ENCODE data around the gene RPP30.
"Not testable (repeated sequence)": the region's sequence is repeated elsewhere in the genome, so short reads cannot be mapped to it uniquely, and the experiment has no call there.

The RPP30 gene

GRCh38 chr10:90872648-90873020 lies 860 bp downstream of the RPP30 start:
- DNase-seq (ENCODE audit: low read depth) = no peak

- DNase-seq (ENCODE audit: low read depth) = no peak
Measured at GRCh38 chr10:90879062-90879461, 7.3 kb downstream of the RPP30 start.

GRCh38 chr10:90880059-90880719 lies 8.4 kb downstream of the RPP30 start:
- DNase-seq (ENCODE audit: low read depth) = not testable (repeated sequence)

- no peak for DNase-seq (ENCODE audit: low read depth)
Measured at GRCh38 chr10:90884431-90884830, 12.7 kb downstream of the RPP30 start.

GRCh38 chr10:90885176-90885575 lies 13.4 kb downstream of the RPP30 start:
- DNase-seq (ENCODE audit: low read depth) = no peak

GRCh38 chr10:90887555-90887954 lies 15.8 kb downstream of the RPP30 start:
- DNase-seq (ENCODE audit: low read depth) = no peak

GRCh38 chr10:90888387-90888786 lies 16.6 kb downstream of the RPP30 start:
- no peak for DNase-seq (ENCODE audit: low read depth)

GRCh38 chr10:90889636-90890035 lies 17.9 kb downstream of the RPP30 start:
- no peak for DNase-seq (ENCODE audit: low read depth)

- no peak for DNase-seq (ENCODE audit: low read depth)
Measured at GRCh38 chr10:90890347-90890746, 18.6 kb downstream of the RPP30 start.

GRCh38 chr10:90893190-90893589 lies 21.4 kb downstream of the RPP30 start:
- no peak for DNase-seq (ENCODE audit: low read depth)

GRCh38 chr10:90896916-90897315 lies 25.1 kb downstream of the RPP30 start:
- not testable (repeated sequence) for DNase-seq (ENCODE audit: low read depth)

- no peak for DNase-seq (ENCODE audit: low read depth)
Measured at GRCh38 chr10:90905925-90906324, 34.2 kb downstream of the RPP30 start.

- no peak for DNase-seq (ENCODE audit: low read depth)
Measured at GRCh38 chr10:90906596-90906995, 34.8 kb downstream of the RPP30 start.

GRCh38 chr10:90911133-90912051 lies 39.6 kb downstream of the RPP30 start:
- peak; percentile 6 for DNase-seq (ENCODE audit: low read depth)

GRCh38 chr10:90912174-90912573 lies 40.4 kb downstream of the RPP30 start:
- no peak for DNase-seq (ENCODE audit: low read depth)

- no peak for DNase-seq (ENCODE audit: low read depth)
Measured at GRCh38 chr10:90912854-90913479, 41.2 kb downstream of the RPP30 start.

- no peak for DNase-seq (ENCODE audit: low read depth)
Measured at GRCh38 chr10:90913774-90914420, 42.1 kb downstream of the RPP30 start.

GRCh38 chr10:90914992-90915765 lies 43.4 kb downstream of the RPP30 start:
- no peak for DNase-seq (ENCODE audit: low read depth)

- DNase-seq (ENCODE audit: low read depth) = no peak
Measured at GRCh38 chr10:90915766-90916075, 43.9 kb downstream of the RPP30 start.

GRCh38 chr10:90916392-90917237 lies 44.8 kb downstream of the RPP30 start:
- DNase-seq (ENCODE audit: low read depth) = no peak

All from stimulated activated CD8-positive, alpha-beta memory T cell treated with anti-CD3 and anti-CD28 coated beads, Interleukin-12 subunit alpha, Interleukin-12 subunit beta, amount 100 ng/mL, for 1 hour (primary cell).